NCI-H1694 (cell line): ENCODE measurements around the gene TGDS.
A peak's percentile ranks its signal among the peaks of the same experiment; 100 is the strongest.
"Not testable (repeated sequence)": the region's sequence is repeated elsewhere in the genome, so short reads cannot be mapped to it uniquely, and the experiment has no call there.

Source experiments
- DNase-seq: peaks from one replicate; lab custom pipeline; 2025; lab: John Stamatoyannopoulos, UW

The TGDS gene, protein sequence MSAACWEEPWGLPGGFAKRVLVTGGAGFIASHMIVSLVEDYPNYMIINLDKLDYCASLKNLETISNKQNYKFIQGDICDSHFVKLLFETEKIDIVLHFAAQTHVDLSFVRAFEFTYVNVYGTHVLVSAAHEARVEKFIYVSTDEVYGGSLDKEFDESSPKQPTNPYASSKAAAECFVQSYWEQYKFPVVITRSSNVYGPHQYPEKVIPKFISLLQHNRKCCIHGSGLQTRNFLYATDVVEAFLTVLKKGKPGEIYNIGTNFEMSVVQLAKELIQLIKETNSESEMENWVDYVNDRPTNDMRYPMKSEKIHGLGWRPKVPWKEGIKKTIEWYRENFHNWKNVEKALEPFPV

DNA sequence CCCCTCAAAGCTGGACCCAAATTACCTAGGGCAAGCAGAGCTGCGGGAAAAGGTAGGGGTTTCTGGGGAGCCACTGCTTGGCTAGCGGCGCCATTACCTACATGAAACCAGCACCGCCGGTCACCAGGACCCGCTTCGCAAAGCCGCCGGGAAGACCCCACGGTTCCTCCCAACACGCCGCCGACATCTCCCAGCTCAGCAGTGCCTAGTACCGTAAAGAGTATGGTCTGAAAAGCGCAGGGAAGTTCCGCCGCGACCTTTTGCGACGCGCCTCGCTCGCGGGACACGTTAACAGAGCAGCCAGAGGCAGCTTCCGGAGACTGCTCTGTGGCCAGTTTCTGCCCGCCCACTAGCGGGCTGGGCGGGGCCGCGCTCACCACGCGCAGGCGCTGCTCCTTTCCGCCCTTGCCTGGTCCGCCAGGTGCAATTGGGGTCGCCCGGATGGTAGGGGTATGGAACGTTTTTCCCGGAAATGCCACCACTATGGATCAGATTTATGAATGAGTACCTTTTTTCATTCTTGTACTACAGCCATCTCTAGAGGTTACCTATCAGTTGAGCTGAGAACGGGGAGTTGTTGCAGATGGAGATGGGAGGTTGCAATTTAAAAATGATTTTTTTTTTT, at the start of gene TGDS:
TSS of gene TGDS (minus strand) at position 203 of the 625 bp plus-strand sequence. CDS start at position 187, 16 bp downstream.
- peak; percentile 91 for DNase-seq

DNA sequence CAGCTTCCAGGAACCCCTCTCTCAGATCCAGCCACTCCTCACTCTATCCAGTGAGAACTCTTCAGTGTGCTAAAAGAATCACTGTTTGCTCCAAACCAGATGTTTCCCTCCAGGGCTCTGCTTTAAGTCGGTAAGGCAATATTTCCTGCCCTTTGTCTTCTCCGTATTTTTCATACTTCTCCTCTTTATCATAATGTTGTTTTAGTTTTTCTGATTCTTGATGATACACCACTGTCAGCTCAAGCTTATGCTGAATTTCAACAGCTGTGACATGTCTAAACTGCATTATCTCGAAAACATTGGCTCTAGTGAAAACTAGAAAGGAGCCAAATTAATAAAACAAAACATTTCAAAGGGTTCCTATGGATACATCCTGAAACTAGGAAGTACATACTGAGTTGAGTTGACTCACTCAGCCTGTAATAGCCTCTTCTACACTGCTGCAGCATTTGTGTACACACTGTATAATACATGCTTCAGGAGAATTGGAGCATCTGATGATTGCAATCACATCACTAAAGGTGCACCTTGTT, 45.5 kb upstream of the TGDS start:
- no peak for DNase-seq

DNA sequence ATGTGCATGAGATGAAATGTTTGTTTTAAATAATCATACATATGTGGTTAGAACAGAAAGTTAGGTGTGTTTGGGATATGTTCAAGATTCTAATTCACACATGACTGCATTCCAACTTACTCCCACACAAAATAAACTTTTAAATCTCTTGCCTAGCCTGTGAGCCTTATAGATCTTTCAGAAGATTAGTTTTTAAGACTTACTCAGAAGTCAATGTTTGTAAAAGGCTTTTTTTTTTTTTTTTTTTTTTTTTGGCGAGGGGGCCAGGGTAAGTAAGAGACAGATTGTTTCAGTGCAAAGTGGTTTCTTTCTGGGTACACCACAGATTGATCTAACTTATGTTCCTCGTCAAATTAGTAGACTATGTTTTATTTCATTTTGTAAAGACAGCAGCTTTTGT, 44.8 kb upstream of the TGDS start:
- no peak for DNase-seq

DNA sequence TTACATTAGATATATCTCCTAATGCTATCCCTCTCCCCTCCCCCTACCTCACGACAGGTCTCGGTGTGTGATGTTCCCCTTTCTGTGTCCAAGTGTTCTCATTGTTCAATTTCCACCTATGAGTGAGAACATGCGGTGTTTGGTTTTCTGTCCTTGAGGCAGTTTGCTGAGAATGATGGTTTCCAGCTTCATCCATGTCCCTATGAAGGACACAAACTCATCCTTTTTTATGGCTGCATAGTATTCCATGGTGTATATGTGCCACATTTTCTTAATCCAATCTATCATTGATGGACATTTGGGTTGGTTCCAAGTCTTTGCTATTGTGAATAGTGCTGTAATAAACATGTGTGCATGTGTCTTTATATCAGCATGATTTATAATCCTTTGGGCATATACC, 41.7 kb upstream of the TGDS start:
- DNase-seq, result not testable (repeated sequence)

DNA sequence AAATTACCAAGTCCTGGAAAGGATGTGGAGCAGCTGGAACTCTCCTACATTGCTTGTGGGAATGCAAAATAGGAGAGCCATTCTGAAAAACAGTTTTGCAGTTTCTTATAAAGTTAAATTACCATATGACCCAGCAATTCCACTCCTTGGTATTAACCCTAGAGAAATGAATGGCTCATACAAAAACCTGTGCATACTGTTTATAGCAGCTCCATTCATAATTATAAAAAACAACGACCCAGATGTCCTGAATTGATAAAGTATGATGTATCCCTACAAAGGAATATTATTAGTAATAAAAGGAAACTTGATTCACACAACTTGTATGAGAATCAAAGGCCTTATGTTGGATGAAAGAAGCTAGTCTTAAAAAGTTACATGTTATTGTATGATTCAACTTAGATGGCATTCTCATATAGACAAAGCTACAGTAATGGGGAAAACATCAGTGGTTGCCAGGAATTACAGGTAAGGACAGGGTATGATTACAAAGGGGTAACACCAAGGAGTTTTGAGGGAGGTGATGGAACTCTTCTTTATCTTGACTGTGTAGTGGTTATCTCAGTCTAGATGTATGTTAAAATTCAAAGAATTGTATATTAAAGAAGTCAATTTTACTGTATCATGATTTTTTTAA, 41.1 kb upstream of the TGDS start:
- no peak for DNase-seq

DNA sequence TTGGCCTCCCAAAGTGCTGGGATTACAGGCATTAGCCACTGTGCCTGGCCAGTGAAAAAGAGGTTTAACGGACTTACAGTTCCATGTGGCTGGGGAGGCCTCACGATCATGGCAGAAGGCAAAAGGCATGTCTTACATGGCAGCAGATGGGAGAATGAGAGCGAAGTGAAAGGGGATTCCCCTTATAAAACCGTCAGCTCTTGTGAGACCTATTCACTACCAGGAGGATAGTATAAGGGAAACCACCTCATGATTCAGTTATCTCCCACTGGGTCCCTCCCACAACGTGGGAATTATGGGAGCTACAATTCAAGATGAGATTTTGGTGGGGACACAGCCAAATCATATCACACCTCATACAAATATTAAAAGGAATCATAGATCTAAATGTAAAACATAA, 40.1 kb upstream of the TGDS start:
- not testable (repeated sequence) for DNase-seq

DNA sequence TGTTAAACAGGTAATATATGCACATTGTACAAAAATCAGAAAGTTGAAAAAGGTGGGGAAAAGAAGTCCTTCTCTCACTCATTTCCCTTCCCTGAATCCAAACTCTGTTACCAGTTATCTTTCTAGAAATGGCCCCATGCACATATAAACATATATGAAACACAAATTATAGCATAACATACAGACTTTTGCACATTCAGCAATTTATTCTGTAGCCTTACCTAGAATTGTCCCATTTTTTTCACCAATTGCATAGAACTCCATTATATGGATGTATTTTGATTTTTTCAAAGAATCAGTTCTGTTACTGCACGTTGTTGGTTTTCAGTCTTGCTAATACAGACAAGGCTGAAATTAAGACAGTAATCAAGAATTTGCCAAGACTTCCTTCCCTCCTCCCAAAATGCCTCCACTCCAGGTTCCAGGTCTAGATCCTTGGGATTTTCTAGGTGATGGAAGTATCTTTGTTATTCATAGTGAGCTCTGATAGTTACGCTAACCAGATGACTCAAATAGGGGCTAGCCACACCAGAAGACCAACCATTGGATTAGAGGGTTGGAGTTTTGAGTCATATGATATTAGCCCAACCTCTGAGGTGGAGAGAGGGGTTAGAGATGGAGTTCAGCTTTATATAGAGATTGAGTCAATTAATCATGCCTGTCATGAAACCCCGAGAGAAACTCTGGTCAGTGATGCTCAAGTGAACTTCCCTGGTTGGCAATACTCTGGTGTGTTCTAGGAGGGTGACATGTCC, 36.5 kb upstream of the TGDS start:
- DNase-seq, result no peak

DNA sequence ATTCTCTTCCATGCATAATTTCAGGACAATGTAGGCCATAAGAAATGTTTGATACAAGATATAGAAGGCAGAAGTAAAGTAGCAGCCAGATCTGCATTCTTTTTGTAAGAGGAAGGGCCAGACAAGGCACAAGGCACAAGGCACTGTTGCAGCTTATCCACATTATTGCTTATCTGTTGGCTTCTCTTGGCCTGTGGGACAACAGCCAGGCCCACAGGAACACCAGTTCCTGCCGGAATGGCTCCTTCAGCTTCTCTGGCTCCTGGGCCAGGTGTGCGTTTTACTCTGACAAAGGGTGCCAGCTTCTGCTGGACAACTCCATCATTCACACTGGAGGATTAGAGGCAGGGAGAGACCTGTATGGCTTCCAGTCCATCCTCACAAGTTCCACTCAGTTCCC, 34.9 kb upstream of the TGDS start:
- no peak for DNase-seq

DNA sequence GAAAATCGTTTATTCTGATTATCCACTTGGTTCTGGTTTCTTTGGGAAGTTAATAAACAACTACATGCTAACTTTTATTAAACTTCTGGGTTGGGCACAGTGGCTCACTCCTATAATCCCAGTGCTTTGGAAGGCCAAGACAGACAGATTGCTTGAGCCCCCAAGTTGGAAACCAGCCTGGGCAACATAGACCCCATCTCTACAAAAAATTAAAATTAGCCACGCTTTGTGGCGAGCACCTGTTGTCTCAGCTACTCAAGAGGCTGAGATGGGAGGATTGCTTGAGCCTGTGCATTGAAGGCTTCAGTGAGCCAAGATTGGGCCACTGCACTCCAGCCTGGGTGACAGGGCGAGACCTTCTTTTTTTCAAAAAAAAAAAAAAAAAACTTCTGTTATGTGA, 27.4 kb upstream of the TGDS start:
- DNase-seq, result no peak

DNA sequence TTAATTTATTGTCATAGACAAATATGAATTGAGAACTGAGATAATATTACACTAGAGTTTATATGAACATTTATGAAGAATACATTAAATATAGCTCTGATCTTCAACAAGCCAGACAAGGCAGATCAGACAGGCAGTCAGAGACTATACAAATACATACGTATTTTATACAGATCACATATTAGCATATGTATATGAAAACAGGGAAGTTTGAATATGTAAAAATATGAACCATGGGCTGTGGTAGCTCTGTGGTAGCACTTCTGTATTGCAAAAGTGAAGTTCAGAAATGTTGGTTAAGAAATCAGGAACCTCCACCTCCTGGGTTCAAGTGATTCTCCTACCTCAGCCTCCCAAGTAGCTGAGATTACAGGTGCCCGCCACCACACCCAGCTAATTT, 26.4 kb upstream of the TGDS start:
- DNase-seq, result no peak

DNA sequence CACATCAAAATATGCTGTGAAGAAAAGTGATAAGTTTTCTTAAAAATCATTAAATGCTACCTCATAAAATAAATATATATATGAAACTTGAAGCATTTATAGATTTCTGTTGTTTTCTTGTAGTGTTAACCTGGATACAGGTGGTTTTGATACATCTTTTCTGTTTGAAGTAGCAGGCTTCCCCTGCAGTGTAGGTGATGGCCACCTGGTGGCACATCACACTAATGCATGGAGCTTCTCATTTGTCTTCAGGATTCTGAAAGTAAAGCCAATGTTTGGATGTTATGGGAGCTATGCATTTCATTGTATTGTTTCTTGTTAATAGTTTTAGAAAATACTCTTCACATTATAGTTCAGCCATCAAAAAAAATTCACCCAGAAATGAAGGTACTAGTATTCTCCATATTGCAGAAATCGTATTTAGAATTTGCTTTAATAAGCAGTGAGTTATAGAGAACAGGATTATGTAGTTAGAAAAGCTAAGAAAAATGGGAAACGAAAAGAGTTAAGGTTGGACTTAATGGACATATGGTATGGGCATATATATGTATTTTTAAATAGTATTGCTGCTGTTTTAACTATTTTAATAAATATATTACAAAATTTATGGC, 24.4 kb upstream of the TGDS start:
- DNase-seq, result peak; percentile 39

DNA sequence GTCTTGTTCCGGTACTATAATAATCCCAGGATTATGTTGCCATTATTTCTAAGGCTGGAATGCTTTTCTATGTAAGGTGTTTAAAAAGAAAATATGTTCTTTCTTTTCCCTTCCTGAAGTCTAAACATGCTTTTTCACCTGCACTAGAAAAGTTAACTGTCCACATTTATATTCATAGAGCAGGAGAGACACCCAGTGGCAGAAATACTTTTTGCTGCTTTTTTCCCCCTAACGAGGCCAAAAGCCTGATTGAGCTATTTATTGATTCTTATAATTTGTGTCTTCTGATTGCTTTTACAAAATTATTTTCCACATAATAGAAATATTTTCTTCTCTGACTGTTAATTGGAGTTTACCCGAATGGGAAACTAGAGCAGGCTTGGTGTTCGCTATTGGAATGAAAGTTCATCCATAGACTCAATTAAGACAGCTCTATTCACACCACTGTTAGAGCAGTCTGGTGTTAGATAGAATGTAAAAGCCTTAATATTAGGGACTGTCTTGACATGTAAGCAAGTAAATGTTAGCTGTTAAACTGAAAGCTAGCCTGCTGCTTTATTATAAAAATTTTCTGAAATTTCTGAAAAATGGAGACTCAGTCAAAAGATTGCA, 21.5 kb upstream of the TGDS start:
- peak; percentile 48 for DNase-seq

DNA sequence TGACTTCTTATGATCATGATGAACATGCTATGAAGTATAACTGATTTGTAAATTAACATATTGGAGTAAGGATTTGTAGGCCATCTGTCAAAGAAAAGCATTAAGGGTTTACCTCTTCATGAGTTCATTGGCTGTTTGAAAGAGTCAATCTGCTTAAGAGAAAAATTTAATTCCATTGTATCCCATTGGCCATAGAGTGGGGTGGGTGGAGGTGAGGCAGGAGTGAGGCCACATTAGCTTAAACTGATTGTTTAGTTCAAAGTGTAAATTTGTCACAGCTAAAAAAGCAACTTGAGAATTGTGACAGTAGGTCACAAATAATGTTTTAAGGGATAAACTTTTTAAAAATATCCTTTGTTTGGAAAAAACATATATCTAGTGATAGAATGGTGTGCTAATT, 17.1 kb upstream of the TGDS start:
- DNase-seq, result no peak

DNA sequence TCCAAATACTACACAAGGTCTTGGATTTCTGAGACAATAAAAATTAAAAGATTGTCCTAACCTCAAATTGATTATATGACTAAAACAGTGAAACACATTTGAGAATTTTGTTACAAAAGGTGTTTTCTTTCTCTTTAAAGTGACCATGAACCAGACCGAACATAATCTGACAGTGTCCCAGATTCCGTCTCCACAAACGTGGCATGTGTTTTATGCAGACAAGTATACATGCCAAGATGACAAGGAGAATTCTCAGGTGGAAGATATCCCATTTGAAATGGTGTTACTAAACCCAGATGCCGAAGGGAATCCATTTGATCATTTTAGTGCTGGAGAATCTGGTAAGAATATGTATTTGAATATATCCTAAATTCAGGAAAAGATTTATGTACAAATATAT, 16.1 kb upstream of the TGDS start:
- no peak for DNase-seq

DNA sequence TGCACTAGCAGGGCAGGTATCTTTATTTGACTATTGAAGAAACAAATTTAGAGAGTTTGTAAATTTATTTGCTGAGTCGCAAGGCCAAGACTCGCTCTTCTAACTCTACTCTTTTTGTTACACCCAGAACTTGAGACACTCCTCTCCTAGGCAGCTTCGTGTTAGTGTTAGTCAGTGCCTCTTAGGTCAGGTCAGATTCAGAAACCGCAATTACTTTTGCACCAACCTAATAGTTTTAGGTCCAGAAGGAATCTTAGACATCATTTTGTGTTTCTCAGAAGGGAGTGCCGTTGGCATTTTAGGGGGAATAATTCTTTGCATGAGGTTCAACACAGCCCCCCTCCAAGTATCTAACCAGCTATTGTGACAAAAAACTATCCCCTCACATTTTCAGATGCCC, 14.5 kb upstream of the TGDS start:
- DNase-seq, result no peak

DNA sequence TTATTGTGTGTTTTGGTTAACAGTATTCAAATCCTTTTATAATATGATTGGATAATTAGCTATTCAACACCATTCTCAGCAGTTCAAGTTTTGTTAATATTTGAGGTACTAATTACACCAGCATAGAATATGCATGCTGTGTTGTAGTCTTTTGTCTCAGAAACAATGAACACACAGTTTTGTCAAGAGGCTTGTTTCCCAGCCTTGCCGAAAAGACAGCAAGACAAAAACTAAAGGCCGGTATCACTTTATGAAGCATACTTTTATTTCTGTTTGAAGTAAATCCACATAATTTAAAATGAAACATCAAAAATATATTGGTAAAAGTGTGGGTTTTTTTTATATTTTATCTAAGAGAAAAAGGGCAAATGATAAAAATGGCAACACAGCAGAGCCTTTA, 13.2 kb upstream of the TGDS start:
- DNase-seq, result no peak

DNA sequence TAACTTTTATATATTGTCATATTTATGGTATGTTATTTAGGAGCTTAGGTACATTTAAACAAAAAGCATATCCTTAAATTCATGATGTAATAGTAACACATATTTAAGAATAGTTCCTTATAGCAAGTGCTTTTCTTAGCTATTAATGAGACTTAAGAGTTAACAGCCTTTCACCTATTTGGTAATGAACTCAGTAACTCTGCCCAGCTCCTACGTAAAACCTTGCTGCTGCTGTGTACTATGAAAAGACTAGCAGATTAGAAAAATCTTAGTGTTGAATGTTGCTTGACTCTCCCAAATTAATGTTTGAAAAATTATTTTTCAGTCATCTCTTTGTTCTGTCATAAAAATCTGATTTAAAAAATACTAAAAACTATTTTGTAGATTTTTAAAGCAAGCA, 12.6 kb upstream of the TGDS start:
- DNase-seq, result no peak

DNA sequence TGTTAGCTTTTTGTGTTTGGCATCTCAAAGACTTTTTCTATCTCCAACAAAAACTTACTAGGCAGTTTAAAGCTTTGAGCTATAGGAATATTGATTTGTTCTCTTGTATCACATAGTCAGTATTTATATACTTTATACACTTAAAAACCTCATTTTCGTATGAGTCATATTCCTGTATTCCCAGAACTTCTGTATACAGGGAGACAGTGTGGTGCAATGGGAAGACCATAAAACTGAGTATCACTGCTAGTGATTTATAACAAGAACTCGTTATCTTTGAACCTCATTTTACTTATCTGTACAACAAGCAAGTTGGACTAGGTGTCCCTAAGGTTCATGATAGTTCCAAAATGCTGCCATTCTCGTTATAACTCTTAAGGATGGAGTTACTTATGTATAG, 12.0 kb upstream of the TGDS start:
- DNase-seq, result no peak

DNA sequence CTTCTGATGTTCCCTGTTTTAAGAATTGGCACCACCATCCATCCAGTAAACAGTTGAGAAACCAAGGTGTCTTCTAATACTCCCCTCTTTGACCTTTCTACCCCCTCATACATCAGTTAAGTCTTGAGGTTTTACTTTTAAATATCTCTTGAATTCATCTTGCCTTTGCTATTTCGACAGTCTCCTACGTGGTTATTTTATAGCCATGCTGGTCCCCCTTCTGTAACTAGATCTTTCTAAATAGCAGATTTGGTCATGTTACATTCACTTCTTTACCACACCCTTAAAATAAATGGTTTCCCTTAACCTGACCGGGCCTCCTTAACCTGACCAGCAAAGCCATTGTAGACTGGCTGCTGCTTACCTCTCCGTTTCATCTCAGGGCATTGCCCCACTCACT, 11.1 kb upstream of the TGDS start:
- no peak for DNase-seq

DNA sequence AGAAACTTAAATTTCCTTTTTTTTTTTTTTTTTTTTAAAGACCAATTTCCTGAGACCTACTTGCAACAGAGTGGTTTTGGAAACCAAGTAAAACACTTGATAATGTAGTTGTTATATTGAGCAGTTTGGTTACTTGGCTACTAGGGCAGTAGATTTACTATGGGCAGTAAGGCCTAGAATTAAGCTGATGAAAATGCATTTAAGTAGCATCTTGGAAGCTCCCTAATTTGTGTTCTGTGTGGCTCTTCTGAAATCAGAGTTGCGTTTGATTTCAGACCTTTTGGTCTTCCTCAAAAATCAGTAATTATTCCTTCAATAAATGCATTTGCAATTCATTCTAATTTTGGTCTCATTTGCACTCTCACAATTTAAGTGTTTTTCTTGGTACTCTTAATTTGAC, 6.5 kb upstream of the TGDS start:
- no peak for DNase-seq
